IMR-90 (cell line): Measurements from ENCODE around the gene LLGL1. TPM values are rescaled to one million over a fixed set of nuclear protein-coding genes. Genes with fewer than 3 reads are reported as not detected.

ENCODE experiments used
- ATAC-seq: fragments of 200-7000 bp; cut with Tn5 transposase; 2 replicates; pipeline ENCODE4 v1.9.1; 2020; ENCODE audit warnings: low read depth, mild to moderate bottlenecking, moderate library complexity
- BruUV-seq: library from RNA; stranded (reverse); fragments of 400-500 nt; replicated peaks from 2 replicates; lab custom pipeline; 2021; lab: Mats Ljungman, UMichigan
- CTCF ChIA-PET: fragments of 300-600 bp; formaldehyde crosslinking; extraction: SDS; loops from one replicate; lab custom pipeline; 2021; ENCODE audit warnings: antibody characterized with exemption; lab: Yijun Ruan, JAX
- POLR2A ChIA-PET: fragments of 300-600 bp; sonication (Branson Sonifier 250); formaldehyde crosslinking; loops from one replicate; lab custom pipeline; 2022; ENCODE audit warnings: antibody characterized with exemption; ENCODE audit not compliant: unreplicated experiment; lab: Charles Lee
- DNase-seq: peaks from one replicate; pipeline ENCODE4 v3.0.0; 2013
- H2AFZ ChIP-seq: replicated peaks from 2 replicates; pipeline ENCODE3; 2013; ENCODE audit warnings: low read length, mild to moderate bottlenecking; ENCODE audit not compliant: poor library complexity
- H2AK5ac ChIP-seq: 2 replicates; pipeline ENCODE4 v1.6.1; 2013; ENCODE audit warnings: low read depth, low read length, inconsistent platforms
- H2AK9ac ChIP-seq: replicated peaks from 2 replicates; pipeline ENCODE3; 2013; ENCODE audit warnings: mild to moderate bottlenecking, low read depth, low read length, moderate library complexity; ENCODE audit not compliant: poor library complexity
- H2BK120ac ChIP-seq: 2 replicates; pipeline ENCODE4 v1.6.1; 2013; ENCODE audit warnings: low read depth, low read length, inconsistent platforms
- H2BK15ac ChIP-seq: 3 replicates; pipeline ENCODE4 v1.6.1; 2013; ENCODE audit warnings: low read depth, low read length, inconsistent platforms
- H2BK20ac ChIP-seq: 2 replicates; pipeline ENCODE4 v1.6.1; 2013; ENCODE audit warnings: low read depth, mild to moderate bottlenecking, inconsistent platforms, low read length, moderate library complexity
- H2BK5ac ChIP-seq: 2 replicates; pipeline ENCODE4 v1.6.1; 2013; ENCODE audit warnings: mild to moderate bottlenecking, low read depth, low read length, inconsistent platforms; ENCODE audit not compliant: poor library complexity, severe bottlenecking
- H3K14ac ChIP-seq: replicated peaks from 2 replicates; pipeline ENCODE4 v1.6.1; 2013; ENCODE audit warnings: low read depth, low read length, inconsistent platforms
- H3K18ac ChIP-seq: 2 replicates; pipeline ENCODE4 v1.6.1; 2013; ENCODE audit warnings: low read depth, low read length, control low read depth
- H3K23ac ChIP-seq: 2 replicates; pipeline ENCODE4 v1.6.1; 2013; ENCODE audit warnings: low read depth, low read length, inconsistent platforms
- H3K27ac ChIP-seq: 2 replicates; pipeline ENCODE4 v1.5.1; 2013; ENCODE audit warnings: mild to moderate bottlenecking, control low read depth, low read length; ENCODE audit not compliant: insufficient read depth
- H3K27me3 ChIP-seq: 2 replicates; pipeline ENCODE4 v1.6.1; 2013; ENCODE audit warnings: low read length; ENCODE audit not compliant: control insufficient read depth, insufficient read depth
- H3K36me3 ChIP-seq: 2 replicates; pipeline ENCODE4 v1.6.1; 2013; ENCODE audit warnings: low read length, mixed read lengths; ENCODE audit not compliant: control insufficient read depth, insufficient read depth
- H3K4ac ChIP-seq: 2 replicates; pipeline ENCODE4 v1.6.1; 2013; ENCODE audit warnings: low read depth, low read length, inconsistent platforms
- H3K4me1 ChIP-seq: 2 replicates; pipeline ENCODE4 v1.6.1; 2013; ENCODE audit warnings: low read length, mixed read lengths; ENCODE audit not compliant: control insufficient read depth, insufficient read depth
- H3K4me2 ChIP-seq: 2 replicates; pipeline ENCODE4 v1.6.1; 2013; ENCODE audit warnings: low read depth, mild to moderate bottlenecking, control low read depth, low read length, moderate library complexity
- H3K4me3 ChIP-seq: 2 replicates; pipeline ENCODE4 v1.5.1; 2013; ENCODE audit warnings: low read depth, mild to moderate bottlenecking, control low read depth, low read length, moderate library complexity; ENCODE audit not compliant: insufficient read depth
- H3K56ac ChIP-seq: 2 replicates; pipeline ENCODE4 v1.6.1; 2013; ENCODE audit warnings: low read length, inconsistent platforms; ENCODE audit not compliant: insufficient read depth; ENCODE audit errors: extremely low read depth
- H3K79me1 ChIP-seq, 2 experiments: 2 replicates each; pipeline ENCODE4 v1.6.1; 2013; ENCODE audit warnings: low read length in 2 of 2, inconsistent platforms in 1 of 2, low read depth in 1 of 2
- H3K9ac ChIP-seq: 2 replicates; pipeline ENCODE4 v1.6.1; 2013; ENCODE audit warnings: low read depth, low read length, control low read depth
- H3K9me1 ChIP-seq: 2 replicates; pipeline ENCODE4 v1.6.1; 2013; ENCODE audit warnings: low read length, inconsistent platforms; ENCODE audit not compliant: insufficient read depth
- H3K9me3 ChIP-seq: 2 replicates; pipeline ENCODE4 v1.6.1; 2013; ENCODE audit warnings: low read length; ENCODE audit not compliant: control insufficient read depth, insufficient read depth
- H4K20me1 ChIP-seq: 2 replicates; pipeline ENCODE4 v1.6.1; 2013; ENCODE audit warnings: low read length, inconsistent platforms; ENCODE audit not compliant: insufficient read depth
- H4K5ac ChIP-seq: 2 replicates; pipeline ENCODE4 v1.6.1; 2013; ENCODE audit warnings: mild to moderate bottlenecking, low read depth, low read length, control low read depth
- H4K8ac ChIP-seq, 2 experiments: 2 replicates each; pipeline ENCODE4 v1.6.1; 2013; ENCODE audit warnings: low read depth in 2 of 2, low read length in 2 of 2, control low read depth in 1 of 2, inconsistent platforms in 1 of 2
- H4K91ac ChIP-seq: 2 replicates; pipeline ENCODE4 v1.6.1; 2013; ENCODE audit warnings: low read depth, low read length, inconsistent platforms; ENCODE audit not compliant: insufficient read depth
- BHLHE40 ChIP-seq: fragments of 150-350 bp; IDR thresholded peaks from 2 replicates; pipeline ENCODE4 v1.6.1; 2016; ENCODE audit warnings: mild to moderate bottlenecking, low read depth, low read length
- CEBPB ChIP-seq: IDR thresholded peaks from 2 replicates; pipeline ENCODE4 v1.6.1; 2012; ENCODE audit warnings: low read depth, low read length, improper control_type of control experiment
- CHD1 ChIP-seq: IDR thresholded peaks from 2 replicates; pipeline ENCODE4 v1.6.1; 2012; ENCODE audit warnings: low read depth, low read length, improper control_type of control experiment
- CTCF ChIP-seq: conservative IDR thresholded peaks from 2 replicates; pipeline ENCODE4 v1.5.1; 2012; ENCODE audit warnings: mild to moderate bottlenecking, low read depth, low read length, improper control_type of control experiment
- ELK1 ChIP-seq: fragments of 150-350 bp; IDR thresholded peaks from 2 replicates; pipeline ENCODE4 v1.6.1; 2016; ENCODE audit warnings: low read depth, mild to moderate bottlenecking, low read length, moderate library complexity, borderline replicate concordance
- FOS ChIP-seq: fragments of 150-350 bp; IDR thresholded peaks from 2 replicates; pipeline ENCODE4 v1.6.1; 2016; ENCODE audit warnings: low read depth, low read length
- MAZ ChIP-seq: IDR thresholded peaks from 2 replicates; pipeline ENCODE4 v1.6.1; 2012; ENCODE audit warnings: low read depth, mild to moderate bottlenecking, low read length, improper control_type of control experiment, moderate library complexity, borderline replicate concordance
- MXI1 ChIP-seq: IDR thresholded peaks from 2 replicates; pipeline ENCODE4 v1.6.1; 2012; ENCODE audit warnings: low read depth, mild to moderate bottlenecking, low read length, moderate library complexity, borderline replicate concordance
- NFE2L2 ChIP-seq: fragments of 150-350 bp; IDR thresholded peaks from 2 replicates; pipeline ENCODE4 v1.6.1; 2016; ENCODE audit warnings: low read depth, mild to moderate bottlenecking, low read length
- RAD21 ChIP-seq: IDR thresholded peaks from 2 replicates; pipeline ENCODE4 v1.6.1; 2012; ENCODE audit warnings: low read length, improper control_type of control experiment
- RCOR1 ChIP-seq: IDR thresholded peaks from 2 replicates; pipeline ENCODE4 v1.6.1; 2012; ENCODE audit warnings: mild to moderate bottlenecking, low read length, improper control_type of control experiment; ENCODE audit not compliant: insufficient replicate concordance
- RFX5 ChIP-seq: IDR thresholded peaks from 2 replicates; pipeline ENCODE4 v1.8.0; 2012; ENCODE audit warnings: low read depth, mild to moderate bottlenecking, low read length, moderate library complexity
- SMC3 ChIP-seq: fragments of 150-350 bp; IDR thresholded peaks from 2 replicates; pipeline ENCODE4 v1.6.1; 2016; ENCODE audit warnings: low read depth, mild to moderate bottlenecking, antibody characterized with exemption, low read length, moderate library complexity
- WGBS, 2 experiments: methylation state at CpG; one replicate each; pipeline versions ENCODE4 v1.1.5 to v1.1.7; 2013; ENCODE audit warnings: missing lambda C conversion rate in 2 of 2; ENCODE audit not compliant: insufficient read length in 1 of 2; ENCODE audit errors: extremely low coverage in 2 of 2; 5-methylcytosine and 5-hydroxymethylcytosine counted together
- dilution Hi-C: fragments of 300-500 bp; cut with HindIII; formaldehyde crosslinking; loops from one replicate; pipeline ENCODE4 v1.14.3; 2018; ENCODE audit warnings: low sequenced_read_pairs; ENCODE audit not compliant: unreplicated experiment
- in situ Hi-C: fragments of 300-500 bp; cut with MboI; formaldehyde crosslinking; loops from 3 replicates; pipeline ENCODE4 v1.14.3; 2019; ENCODE audit warnings: low sequenced_read_pairs, inconsistent platforms, mixed read lengths
- intact Hi-C: fragments of 100-400 bp; cut with micrococcal nuclease; formaldehyde crosslinking; loops from 2 replicates; pipeline ENCODE4 v1.10.0; 2022
- polyA plus RNA-seq, 3 experiments: library from polyadenylated mRNA; depleted of rRNA; stranded (reverse); fragments of >200 nt; gene quantifications; 2 replicates each; pipeline ENCODE4 v1.2.3, GENCODE V29; 2012; ENCODE audit warnings: low replicate concordance in 1 of 3
- total RNA-seq: library from RNA; depleted of rRNA; stranded (reverse); fragments of >200 nt; gene quantifications from 2 replicates; pipeline ENCODE4 v1.2.3, GENCODE V29; 2012

LLGL1 gene
- total and polyA plus RNA-seq, 2 of the 4 experiments (the other 2 are of a cell fraction) = 40.1 to 52.9 TPM

GRCh38 chr17:18257268-18257981 lies 32.0 kb downstream of the LLGL1 start:
- Histone ChIP-seq H3K79me1 (peaks cover 25 to 79% of the 10 kb centered on the region in 2 experiments), H3K4me1 (peaks cover 18% of the 10 kb centered on the region), H3K14ac (peak overlapping the region; percentile 100), H3K9me1 (peaks cover 12% of the 10 kb centered on the region; the same call in 1 of the 2 replicates), H2AK5ac (peak overlapping the region; percentile 97), H4K91ac (peak overlapping the region; percentile 100), H3K27ac (peak overlapping the region; percentile 94), H3K4me3 (peak overlapping the region; percentile 100), H3K27me3 (no peaks in the 10 kb centered on the region), H3K36me3 (peaks cover 40% of the 10 kb centered on the region), H2BK15ac (no peak overlapping the region; the same call in 2 of the 3 replicates), H3K9me3 (no peaks in the 10 kb centered on the region), H4K20me1 (peaks cover 25% of the 10 kb centered on the region), H2BK120ac (peak overlapping the region; percentile 95; the same call in 1 of the 2 replicates), H3K4me2 (peak overlapping the region; percentile 98), H2BK5ac (peak overlapping the region; percentile 99), H2BK20ac (no peak overlapping the region), H3K4ac (peak overlapping the region; percentile 100), H3K23ac (peak overlapping the region; percentile 100), H3K9ac (peak overlapping the region; percentile 96), H3K18ac (no peak overlapping the region; the same call in 1 of the 2 replicates), H2AFZ (peak overlapping the region; percentile 99), H4K5ac (peak overlapping the region; percentile 98; the same call in 1 of the 2 replicates), H2AK9ac (peak overlapping the region; percentile 100), H4K8ac (peak overlapping the region; percentile 51 to 99; a peak in 3 of 4 replicates), H3K56ac (peak overlapping the region; percentile 94)
- in situ Hi-C loops = no loop called here
- ATAC-seq = peak; percentile 24
- TF ChIP-seq BHLHE40 (no peak), MXI1 (no peak), RCOR1 (no peak), MAZ (no peak), CTCF (no peak), CHD1 (no peak), CEBPB (no peak), SMC3 (no peak), ELK1 (no peak), RFX5 (no peak), NFE2L2 (no peak), FOS (no peak), RAD21 (no peak)
- no peak for DNase-seq
- BruUV-seq = no TSS peak
- intact Hi-C loops = no loop called here
- CTCF ChIA-PET = no interaction called here
- WGBS, 2 experiments = 0% methylated on average over 5 of the region's 18 CpGs; no CpG with 5 or more reads in 1 of the 2 experiments
- dilution Hi-C loops = no loop called here
- POLR2A ChIA-PET = no interaction called here
